Upper lobe of left lung (tissue), 6 donors: ENCODE measurements around the gene CYB5R3. TPM values are rescaled to one million over a fixed set of nuclear protein-coding genes. Genes with fewer than 3 reads are reported as not detected.

Experiments
- ATAC-seq, 2 donors: fragments of 200-7000 bp; cut with Tn5 transposase; one replicate each; pipeline ENCODE4 v1.9.1; 2022; ENCODE audit warnings: mild to moderate bottlenecking in 2 of 2, moderate library complexity in 2 of 2; ENCODE audit not compliant: low FRiP score in 2 of 2
- DNase-seq, 2 donors: peaks; one replicate each; pipeline ENCODE4 v3.0.0-alpha.2; 2019 to 2020
- H3K27ac ChIP-seq, 4 donors: fragments of 200-600 bp; sonication (generic); one replicate each; pipeline ENCODE4 v1.5.1; 2016 to 2019
- H3K27me3 ChIP-seq, 4 donors: fragments of 200-600 bp; sonication (generic); one replicate each; pipeline ENCODE4 v1.5.1; 2017 to 2019
- H3K36me3 ChIP-seq, 4 donors: fragments of 200-600 bp; sonication (generic); one replicate each; pipeline ENCODE4 v1.5.1; 2016 to 2019
- H3K4me1 ChIP-seq, 4 donors: fragments of 200-600 bp; sonication (generic); one replicate each; pipeline ENCODE4 v1.5.1; 2018 to 2019
- H3K4me3 ChIP-seq, 4 donors: fragments of 200-600 bp; sonication (generic); one replicate each; pipeline ENCODE4 v1.5.1; 2017 to 2019; ENCODE audit warnings: mild to moderate bottlenecking in 2 of 4, moderate library complexity in 1 of 4
- H3K9me3 ChIP-seq, 4 donors: fragments of 200-600 bp; sonication (generic); one replicate each; pipeline ENCODE4 v1.5.1; 2018 to 2019
- EP300 ChIP-seq, 4 donors: sonication (generic); formaldehyde crosslinking; IDR thresholded peaks; one replicate each; pipeline ENCODE4 v1.5.1; 2017; ENCODE audit warnings: antibody characterized with exemption in 4 of 4, control low read depth in 2 of 4
- POLR2A ChIP-seq, 4 donors: fragments of 450-650 bp; IDR thresholded peaks; one replicate each; pipeline ENCODE4 v1.5.1; 2016 to 2017; ENCODE audit warnings: antibody characterized with exemption in 4 of 4, mild to moderate bottlenecking in 2 of 4
- POLR2AphosphoS5 ChIP-seq, 2 donors: sonication (generic); formaldehyde crosslinking; IDR thresholded peaks; one replicate each; pipeline ENCODE4 v1.5.1; 2017; ENCODE audit warnings: antibody characterized with exemption in 2 of 2
- WGBS, 2 donors: methylation state at CpG; one replicate each; pipeline ENCODE4 v1.1.5; 2017 to 2018; 5-methylcytosine and 5-hydroxymethylcytosine counted together
- total RNA-seq, 6 donors: library from RNA; depleted of rRNA in 4 of 6; stranded (reverse); fragments of >200 nt in 4 of 6; gene quantifications; one replicate each; pipeline versions ENCODE4 v1.1.0 to v1.2.1, GENCODE V29; 2016 to 2021
- TF ChIP-seq, protein P1 (sequence below), 6 experiments: fragments of 450-650 bp in 4 of 6; fragments of 200-600 bp in 2 of 6; sonication (generic) in 2 of 6; IDR thresholded peaks; one replicate each; pipeline ENCODE4 v1.5.1; 2016 to 2019; ENCODE audit warnings: antibody characterized with exemption in 6 of 6
- donor health status: DM: no; HTN: no; CAD: no; lungs with moderate emphysema.
- donor health status: DM: no; HTN: yes; CAD: no; lungs with severe emphysema.

Gene CYB5R3
- total RNA-seq, 6 donors from 2014 or later, result 79.6 to 265 (median 220) TPM

DNA sequence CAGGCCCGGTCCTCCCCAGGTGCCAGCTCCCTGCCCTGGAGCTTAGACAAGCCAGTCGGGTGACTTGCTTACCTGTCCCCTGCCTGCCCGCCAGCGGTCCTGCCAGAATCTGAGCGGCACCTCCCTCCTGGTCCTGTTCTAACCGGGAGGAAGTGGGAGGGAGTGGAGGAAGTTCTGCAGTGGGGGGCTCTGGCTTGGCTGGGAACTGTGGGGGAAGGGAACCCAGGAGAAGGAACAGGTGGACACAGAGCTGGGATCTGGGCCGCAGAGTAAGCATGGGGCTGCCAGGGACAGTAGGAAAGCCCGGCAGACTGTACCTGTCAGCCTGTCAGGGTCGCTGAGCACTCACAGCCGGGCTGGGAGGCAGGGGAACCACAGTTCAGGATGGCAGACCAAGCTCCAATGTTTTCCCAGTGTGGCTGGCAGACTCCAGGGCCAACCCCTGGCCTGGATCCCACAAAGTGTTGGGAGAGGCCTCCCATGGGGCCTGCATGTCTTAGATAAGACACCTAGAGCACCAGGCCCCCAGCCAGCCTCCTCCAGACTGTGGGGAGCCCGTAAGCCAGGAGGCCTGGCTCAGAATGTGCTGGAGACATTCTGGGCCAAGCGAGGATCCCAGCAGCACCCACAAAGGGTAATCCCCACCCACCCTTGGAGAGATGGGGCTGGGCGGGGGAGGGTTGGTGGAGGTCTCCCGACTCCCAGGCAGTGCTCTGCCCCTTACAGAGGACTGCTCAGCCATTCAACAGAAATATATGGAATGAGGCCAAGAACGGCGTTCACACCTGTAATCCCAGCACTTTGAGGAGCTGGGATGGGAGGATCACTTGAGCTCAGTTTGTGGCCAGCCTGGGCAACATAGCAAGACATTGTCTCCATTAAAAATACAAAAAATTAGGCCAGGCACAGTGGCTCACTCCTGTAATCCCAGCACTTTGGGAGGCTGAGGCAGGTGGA is 2.3 kb downstream of the CYB5R3 start:
- Histone ChIP-seq H3K27me3 (no peaks in the 10 kb centered on the region), H3K36me3 (no peaks in the 10 kb centered on the region), H3K9me3 (no peaks in the 10 kb centered on the region), H3K4me3 (peak overlapping the region in 2 of 4 donors; percentile 29 to 34), H3K4me1 (peaks cover 66 to 74% (median 72%) of the 10 kb centered on the region in 4 donors), H3K27ac (peak overlapping the region; percentile 81 to 95 (median 90))
- WGBS, 2 donors, result 30 to 32% methylated on average over 11 to 16 of the region's 16 CpGs
- DNase-seq, result peak; percentile 68 to 72
- TF ChIP-seq POLR2A (IDR thresholded peaks at IDR 0.05) (peak in 1 of 4 donors; percentile 19), EP300 (IDR thresholded peaks at IDR 0.05) (no peak), POLR2AphosphoS5 (IDR thresholded peaks at IDR 0.05) (peak in 1 of 2 donors; percentile 13)
- TF ChIP-seq, protein P1, sequence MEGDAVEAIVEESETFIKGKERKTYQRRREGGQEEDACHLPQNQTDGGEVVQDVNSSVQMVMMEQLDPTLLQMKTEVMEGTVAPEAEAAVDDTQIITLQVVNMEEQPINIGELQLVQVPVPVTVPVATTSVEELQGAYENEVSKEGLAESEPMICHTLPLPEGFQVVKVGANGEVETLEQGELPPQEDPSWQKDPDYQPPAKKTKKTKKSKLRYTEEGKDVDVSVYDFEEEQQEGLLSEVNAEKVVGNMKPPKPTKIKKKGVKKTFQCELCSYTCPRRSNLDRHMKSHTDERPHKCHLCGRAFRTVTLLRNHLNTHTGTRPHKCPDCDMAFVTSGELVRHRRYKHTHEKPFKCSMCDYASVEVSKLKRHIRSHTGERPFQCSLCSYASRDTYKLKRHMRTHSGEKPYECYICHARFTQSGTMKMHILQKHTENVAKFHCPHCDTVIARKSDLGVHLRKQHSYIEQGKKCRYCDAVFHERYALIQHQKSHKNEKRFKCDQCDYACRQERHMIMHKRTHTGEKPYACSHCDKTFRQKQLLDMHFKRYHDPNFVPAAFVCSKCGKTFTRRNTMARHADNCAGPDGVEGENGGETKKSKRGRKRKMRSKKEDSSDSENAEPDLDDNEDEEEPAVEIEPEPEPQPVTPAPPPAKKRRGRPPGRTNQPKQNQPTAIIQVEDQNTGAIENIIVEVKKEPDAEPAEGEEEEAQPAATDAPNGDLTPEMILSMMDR (IDR thresholded peaks at IDR 0.05), result no peak
- no peak for ATAC-seq

DNA sequence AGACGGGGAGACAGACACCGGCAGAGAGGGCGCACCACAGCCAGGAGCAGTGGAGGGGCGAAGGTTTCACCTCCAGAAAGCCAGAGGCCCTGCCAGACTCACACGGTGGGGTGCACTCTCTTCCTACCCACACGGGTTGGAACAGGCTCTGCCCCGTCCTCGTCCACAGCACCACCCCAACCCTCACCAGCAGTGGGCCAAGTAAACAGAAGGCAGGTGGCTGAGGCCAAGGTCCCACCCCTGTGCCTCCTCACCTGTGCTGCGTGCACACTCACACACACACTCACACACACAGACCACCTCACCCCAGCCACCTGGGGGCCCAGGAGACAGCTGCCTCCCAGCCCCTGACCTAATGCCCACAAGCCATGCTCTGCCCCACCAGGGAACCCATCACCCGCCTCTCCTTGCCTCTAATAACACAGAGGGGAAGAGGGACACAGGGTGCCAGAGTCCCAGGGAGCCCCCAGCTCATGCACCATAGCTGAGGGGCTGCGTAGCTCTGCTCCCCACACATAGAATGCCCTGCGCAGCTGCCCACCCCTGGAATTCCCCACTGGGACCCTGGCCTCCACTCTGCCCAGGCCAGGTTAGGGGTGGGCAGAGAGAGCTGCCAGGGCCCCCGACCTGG is 3.1 kb downstream of the CYB5R3 start:
- ATAC-seq, result peak in 1 of 2 donors; percentile 2
- H3K4me3 ChIP-seq, result peak overlapping the region in 2 of 4 donors; percentile 29 to 34

DNA sequence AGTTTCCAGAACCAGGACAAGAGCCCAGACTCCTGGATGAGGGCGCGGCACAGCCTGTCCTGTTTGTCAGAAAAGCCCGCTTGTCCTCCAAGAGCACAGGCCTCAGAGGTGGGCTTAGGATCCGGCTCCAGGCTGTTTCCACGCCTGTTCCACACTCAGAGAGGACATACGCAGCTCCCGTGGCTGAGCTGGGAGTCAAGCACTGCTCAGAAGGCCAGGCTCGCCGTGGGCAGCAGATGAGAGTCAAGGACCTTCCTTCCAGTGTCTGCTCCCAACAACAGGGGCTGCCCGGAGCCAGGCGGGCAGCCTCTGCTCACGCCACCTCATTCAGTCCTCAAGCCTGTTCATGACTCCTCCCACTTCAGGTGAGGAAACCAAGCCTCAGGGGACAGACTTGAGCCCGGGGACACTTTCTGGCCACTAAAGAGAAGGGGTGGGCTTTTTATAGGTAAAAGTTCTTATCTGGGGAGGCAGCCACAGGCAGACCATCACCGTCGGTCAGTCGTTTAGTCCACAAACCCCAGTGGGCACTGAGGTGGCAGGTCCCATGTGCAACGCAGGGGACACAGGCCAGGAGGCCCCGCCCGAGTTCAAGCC is 3.8 kb downstream of the CYB5R3 start:
- ATAC-seq (peak; percentile 4 to 11), DNase-seq (peak; percentile 66 to 75)
- peak in 1 of 4 donors; percentile 31 for TF ChIP-seq POLR2A (IDR thresholded peaks at IDR 0.05)
- TF ChIP-seq, protein P1 (IDR thresholded peaks at IDR 0.05), result no peak
- TF ChIP-seq POLR2AphosphoS5 (IDR thresholded peaks at IDR 0.05), result peak in 1 of 2 donors; percentile 45
- peak overlapping the region; percentile 81 to 95 (median 90) for H3K27ac ChIP-seq
- H3K9me3 ChIP-seq, result no peaks in the 10 kb centered on the region
- peaks cover 66 to 81% (median 75%) of the 10 kb centered on the region in 4 donors for H3K4me1 ChIP-seq
- 46 to 84% methylated on average over 9 to 19 of the region's 19 CpGs for WGBS, 2 donors
- H3K27me3 ChIP-seq, result no peaks in the 10 kb centered on the region
- H3K36me3 ChIP-seq, result no peaks in the 10 kb centered on the region
- H3K4me3 ChIP-seq, result peak overlapping the region in 3 of 4 donors; percentile 8 to 34 (median 29)

More for the DNA sequence above, 3.1 kb downstream of the CYB5R3 start:
- WGBS, 2 donors, result 59 to 93% methylated on average over 2 to 13 of the region's 13 CpGs
- DNase-seq, result peak; percentile 59 to 70
- Histone ChIP-seq H3K27me3 (no peaks in the 10 kb centered on the region), H3K4me1 (peaks cover 66 to 81% (median 75%) of the 10 kb centered on the region in 4 donors), H3K9me3 (no peaks in the 10 kb centered on the region), H3K27ac (peak overlapping the region; percentile 81 to 95 (median 90)), H3K36me3 (no peaks in the 10 kb centered on the region)
- no peak for TF ChIP-seq POLR2A (IDR thresholded peaks at IDR 0.05)
- TF ChIP-seq, protein P1 (IDR thresholded peaks at IDR 0.05), result peak in 1 of 6 experiments; percentile 6

DNA sequence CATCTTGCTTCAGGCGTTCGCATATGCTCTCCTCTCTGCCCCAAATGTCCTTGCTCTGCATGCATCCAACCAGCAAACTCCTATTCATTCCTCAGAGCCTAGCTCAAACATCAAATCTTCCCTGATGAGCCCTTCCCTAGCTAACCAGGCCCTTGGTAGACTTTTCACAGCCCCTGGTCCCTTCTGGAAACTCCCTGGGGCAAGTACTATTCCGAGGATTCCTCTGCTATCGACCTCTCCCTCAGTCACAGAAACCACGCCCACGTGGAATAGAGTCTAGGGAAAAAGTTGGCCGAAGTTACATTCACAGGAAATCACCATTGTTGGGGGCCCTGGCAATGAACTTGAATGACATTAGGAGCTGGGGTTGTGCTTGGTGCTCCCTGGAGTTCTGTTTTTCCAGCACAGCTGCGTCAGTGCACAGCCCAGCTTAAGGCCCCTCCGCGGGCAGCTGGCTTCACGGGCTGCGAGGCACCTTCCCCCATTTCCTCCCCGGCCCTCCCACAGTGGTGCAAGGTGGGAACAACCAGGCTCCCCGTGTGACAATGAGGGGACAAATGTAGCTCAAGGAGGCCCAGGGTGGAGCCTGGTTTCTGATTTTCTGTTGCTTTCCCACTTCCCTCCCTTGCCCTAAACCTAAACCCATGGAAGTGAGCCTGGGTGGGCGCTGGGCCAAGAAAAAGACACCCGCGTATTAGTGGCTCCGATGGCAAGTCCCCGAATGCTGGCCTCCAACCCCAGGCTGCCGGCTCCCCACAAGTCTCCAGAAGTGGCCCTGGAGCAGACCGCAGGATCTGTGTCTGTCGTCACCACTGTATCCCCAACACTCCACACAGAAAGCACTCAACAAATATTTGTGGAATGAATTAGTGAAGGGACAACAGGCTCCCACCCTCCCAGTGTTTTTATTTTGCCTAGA is 4.5 kb downstream of the CYB5R3 start:
- H3K4me3 ChIP-seq, result peak overlapping the region in 3 of 4 donors; percentile 8 to 34 (median 29)
- ATAC-seq, result peak in 1 of 2 donors; percentile 0
- peaks cover 65 to 79% (median 74%) of the 10 kb centered on the region in 4 donors for H3K4me1 ChIP-seq

More for the DNA sequence above, 4.5 kb downstream of the CYB5R3 start:
- peak overlapping the region; percentile 81 to 95 (median 90) for H3K27ac ChIP-seq
- peak; percentile 54 to 61 for DNase-seq
- TF ChIP-seq POLR2A (IDR thresholded peaks at IDR 0.05), result no peak
- TF ChIP-seq EP300 (IDR thresholded peaks at IDR 0.05), result no peak
- TF ChIP-seq, protein P1 (IDR thresholded peaks at IDR 0.05), result no peak
- peak in 1 of 2 donors; percentile 7 for TF ChIP-seq POLR2AphosphoS5 (IDR thresholded peaks at IDR 0.05)
- H3K27me3 ChIP-seq, result no peaks in the 10 kb centered on the region
- no peaks in the 10 kb centered on the region for H3K9me3 ChIP-seq
- H3K36me3 ChIP-seq, result no peaks in the 10 kb centered on the region
- WGBS, 2 donors, result 16 to 26% methylated on average over 11 to 22 of the region's 22 CpGs
